HG03342 (cell line): ENCODE measurements around the gene WNT5B.

Experiments
- ATAC-seq: cut with Tn5 transposase; IDR thresholded peaks from one replicate; pipeline ENCODE4 v1.9.1; 2021; ENCODE audit warnings: mild to moderate bottlenecking, moderate library complexity; ENCODE audit not compliant: unreplicated experiment

The WNT5B gene

DNA sequence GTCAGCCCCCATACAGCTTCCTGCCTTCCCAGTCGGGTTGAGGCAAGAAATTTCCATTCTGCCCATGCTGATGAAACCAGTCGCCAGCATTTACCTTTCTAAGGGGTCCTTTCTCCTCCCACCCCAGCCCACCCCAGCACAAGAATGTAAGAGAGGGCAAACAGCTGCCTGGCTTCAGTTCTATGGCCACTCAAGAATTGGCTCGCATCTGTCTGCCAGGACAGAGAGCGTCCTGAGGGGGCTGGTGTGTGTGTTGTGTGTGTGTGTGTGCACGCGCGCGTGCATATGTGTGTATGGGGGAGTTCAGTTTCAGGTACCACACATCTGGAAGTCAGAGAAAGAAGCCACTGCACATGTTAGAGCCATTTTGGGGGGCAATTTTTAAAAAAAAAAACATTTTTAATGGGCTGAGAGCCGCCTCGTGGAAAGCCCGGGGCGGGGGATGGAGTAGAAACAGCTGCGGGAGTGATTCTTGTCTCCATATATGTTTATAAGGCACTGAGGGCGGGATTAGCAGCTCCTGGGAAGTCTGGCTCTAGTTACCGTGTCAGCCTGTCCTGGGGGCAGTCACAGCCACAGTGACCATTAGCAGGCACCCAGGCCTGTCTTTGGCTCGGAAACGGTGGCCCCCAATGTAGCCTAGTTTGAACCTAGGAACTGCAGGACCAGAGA, at the start of gene WNT5B:
Gene WNT5B (plus strand): TSS at position 566 of the 672 bp plus-strand sequence. CDS start 2,124 bp downstream, outside the sequence.
- no peak for ATAC-seq

GRCh38 chr12:1579651-1580435, 49.2 kb upstream of the WNT5B start:
- ATAC-seq = no peak

GRCh38 chr12:1580526-1580925, 48.5 kb upstream of the WNT5B start:
- no peak for ATAC-seq

GRCh38 chr12:1581973-1582708, 46.9 kb upstream of the WNT5B start:
- no peak for ATAC-seq

GRCh38 chr12:1582709-1583050, 46.4 kb upstream of the WNT5B start:
- ATAC-seq = no peak

- ATAC-seq = peak; percentile 61
Observed at GRCh38 chr12:1583421-1584078, 45.5 kb upstream of the WNT5B start.

- no peak for ATAC-seq
Observed at GRCh38 chr12:1584326-1584725, 44.7 kb upstream of the WNT5B start.

DNA sequence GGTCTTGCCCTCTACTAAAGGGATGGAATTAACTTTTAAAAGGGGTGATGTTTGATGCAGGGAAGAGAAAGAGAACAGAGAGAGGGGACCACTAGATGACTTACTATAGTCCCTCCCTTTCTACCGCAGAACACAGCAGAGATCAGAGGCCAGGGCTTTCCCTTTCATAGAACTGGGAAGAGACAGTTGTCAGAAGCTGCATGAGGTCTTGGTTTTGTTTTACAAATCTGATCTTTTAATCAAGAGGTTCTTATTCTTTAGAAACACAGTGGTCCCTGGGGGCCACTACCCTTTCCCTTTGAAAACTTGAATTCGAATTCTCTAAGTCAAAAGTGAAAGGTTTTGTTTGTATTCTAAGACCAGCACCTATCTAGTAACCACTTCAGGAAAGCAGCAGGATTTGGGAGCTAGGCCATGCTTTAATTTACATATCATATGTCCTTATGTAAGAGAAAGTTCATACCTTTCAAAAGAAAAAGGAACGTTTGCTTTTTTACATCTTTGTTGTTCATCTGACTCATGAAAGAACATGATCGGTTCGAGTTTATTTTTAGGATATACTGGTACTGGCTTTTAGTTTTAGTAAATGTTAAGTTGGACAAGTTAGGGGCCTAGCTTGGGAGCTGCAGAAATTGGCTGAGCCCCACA, 41.0 kb upstream of the WNT5B start:
- ATAC-seq = no peak

DNA sequence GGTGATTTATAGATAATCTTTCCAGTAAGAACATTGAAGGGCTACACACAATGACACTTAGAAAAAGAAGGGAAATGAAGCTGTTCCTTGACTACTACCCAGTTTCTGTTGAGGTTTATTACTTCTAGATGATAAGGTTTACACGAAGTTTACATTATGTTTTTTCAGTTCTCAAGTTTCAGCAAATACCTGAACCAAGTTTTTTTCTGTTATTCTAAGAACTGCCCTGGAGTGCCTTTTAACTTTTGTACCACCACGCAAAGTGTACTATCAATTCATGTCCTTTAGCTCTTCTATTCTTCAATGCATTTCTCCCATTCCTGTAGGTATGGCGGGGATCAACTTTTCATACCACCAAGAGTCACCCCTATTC, 40.5 kb upstream of the WNT5B start:
- ATAC-seq = no peak

DNA sequence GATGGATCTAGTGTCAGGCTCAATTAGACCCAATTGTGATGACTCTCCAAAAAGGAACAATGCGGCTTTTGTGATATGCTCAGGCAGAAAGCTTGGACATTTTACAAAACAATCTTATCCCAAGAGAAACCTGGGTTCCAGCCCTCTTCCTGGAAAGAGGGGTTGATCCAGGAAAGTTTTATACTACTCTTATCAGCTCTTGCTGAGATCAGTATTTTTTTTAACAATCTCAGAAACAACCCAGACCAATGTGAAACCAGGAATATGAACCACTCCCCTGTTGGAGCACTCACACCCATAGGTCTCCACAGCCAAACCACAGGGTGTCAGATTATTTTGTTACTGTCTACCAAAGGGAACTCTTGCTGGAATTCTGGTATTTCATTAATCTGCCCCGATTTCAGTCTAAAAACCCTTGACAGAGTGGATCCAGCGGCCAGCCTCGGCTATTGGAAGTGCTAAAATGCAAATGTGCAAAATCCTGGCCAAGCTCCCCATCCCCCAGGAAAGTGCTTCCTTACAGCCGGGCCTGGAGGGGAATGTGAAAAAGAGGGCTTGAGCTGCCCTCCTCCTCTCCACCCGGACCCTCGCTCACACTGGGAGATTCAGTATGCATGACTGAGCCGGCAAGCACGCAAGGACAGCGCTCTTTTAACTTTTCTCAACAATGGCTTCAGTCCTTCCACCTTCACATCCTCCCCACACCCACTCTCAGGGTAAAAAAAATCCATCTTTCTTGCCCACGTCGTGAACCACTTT, 38.6 kb upstream of the WNT5B start:
- ATAC-seq = no peak

DNA sequence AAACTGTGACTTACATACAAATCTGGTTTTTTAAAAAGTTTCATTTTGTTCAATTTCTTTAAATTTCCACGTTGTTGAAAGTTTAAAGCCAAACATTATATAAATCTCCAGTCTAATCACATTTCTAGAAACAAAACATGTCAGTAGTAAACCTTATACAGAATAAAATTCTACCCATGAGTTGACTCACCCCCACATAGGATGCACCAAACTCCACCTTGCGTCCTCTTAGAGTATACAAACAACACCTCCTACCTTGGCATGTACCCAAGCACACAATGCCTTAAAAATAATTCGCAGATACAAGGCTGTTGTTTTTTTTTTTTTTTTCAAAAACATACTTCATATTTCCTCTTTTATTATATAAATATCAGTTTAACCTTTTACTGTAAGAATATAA, 38.0 kb upstream of the WNT5B start:
- no peak for ATAC-seq

DNA sequence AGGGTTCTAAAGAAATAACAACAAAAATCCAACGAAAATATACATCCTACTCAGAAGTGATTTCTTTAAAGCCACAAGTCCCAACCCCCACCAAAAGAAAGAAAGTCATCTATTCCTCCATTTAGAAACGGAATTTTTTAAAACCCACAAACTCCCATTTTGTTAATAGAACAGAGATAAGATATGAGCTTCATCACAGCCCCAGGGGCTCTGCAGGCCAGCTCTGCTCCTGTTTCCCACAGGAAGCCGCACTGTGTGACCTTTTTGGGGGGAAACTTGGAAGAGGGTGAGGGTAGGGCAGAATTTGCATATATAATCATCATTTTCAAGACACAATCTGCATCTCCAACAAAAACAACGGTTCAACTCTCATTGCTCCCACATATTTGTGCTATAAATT, 37.5 kb upstream of the WNT5B start:
- no peak for ATAC-seq

GRCh38 chr12:1592444-1593173, 36.4 kb upstream of the WNT5B start:
- ATAC-seq = peak; percentile 25

- ATAC-seq = peak; percentile 29
Observed at GRCh38 chr12:1593174-1594005, 35.6 kb upstream of the WNT5B start.

DNA sequence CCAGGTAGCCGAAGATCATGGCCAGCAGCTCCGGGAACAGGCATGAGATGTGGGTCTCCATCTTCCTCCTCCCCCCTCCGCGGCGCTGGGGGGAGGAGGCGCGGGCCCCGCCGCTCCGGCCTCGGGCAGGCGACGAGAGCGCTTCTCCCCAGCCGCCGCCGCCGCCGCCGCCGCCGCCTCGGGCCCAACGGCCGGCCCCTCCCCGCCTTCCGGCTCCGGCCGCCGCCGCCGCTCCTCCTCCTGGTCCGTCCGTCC, 35.1 kb upstream of the WNT5B start:
- no peak for ATAC-seq

DNA sequence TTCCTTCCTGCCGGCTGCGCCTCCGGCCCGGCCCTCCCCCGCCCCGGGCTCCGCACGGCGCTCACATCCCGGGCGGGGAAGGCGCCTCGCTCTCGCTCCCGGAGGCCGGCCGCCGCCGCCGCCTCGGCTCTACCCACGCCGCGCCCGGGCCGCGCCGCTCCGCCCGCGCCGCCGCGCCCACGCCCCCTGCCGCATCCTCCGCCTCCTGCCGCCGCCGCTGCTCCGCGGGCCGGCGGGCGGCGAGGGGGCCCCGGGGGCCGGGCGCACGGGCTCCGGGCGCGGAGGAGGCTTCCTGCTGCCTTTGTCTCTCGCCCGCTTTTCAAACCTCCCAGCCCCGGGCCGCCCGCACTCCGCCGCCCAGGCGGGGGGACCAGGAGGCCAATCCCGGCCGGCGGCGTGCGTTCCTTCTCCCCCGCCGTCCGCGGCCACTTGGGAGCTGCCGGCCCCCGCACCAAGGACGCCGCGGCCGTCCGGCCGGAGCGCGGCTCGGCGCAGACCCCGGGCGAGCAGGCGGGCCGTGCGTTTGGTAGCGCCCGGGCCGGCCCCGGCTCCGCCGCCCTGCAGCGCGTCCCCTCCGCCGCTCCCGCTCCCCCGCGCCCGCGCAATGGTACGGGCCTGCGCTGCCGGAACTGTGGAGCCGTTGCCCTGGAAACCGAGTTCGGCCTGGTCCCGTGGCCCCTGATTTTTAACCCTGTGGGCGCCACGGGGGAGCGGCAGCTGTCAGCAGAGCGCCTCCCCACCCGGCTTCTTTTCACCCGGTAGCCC, 34.6 kb upstream of the WNT5B start, which contains the start of gene FBXL14:
Gene FBXL14 (minus strand): TSS at position 321 of the 765 bp plus-strand sequence. CDS start 515 bp downstream, outside the sequence.
- peak; percentile 59 for ATAC-seq

DNA sequence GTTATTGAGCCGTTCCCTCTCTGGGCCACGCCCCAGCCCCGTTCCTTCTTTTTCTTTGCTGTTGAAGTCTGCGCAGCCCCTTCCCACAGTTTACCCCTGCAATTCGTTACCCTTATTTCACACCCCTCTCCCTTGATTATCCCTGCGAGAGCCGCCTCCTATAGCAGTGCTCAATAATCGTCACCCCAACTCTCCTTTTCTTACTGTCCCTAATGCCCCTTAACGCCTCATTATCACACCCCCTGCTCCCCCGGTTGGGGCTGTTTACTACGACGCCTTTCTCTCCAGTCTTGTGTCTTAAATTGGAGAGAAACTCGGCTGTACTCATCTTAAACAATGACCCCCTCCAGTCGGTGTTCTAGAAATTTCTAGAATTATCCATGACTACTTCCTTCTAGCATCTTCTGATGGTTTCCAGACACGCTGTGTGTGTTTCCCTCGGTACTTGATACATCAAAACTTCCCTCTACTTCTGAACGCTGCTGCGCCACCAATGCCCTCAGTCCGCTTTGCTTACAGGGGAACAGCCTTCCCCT, 33.9 kb upstream of the WNT5B start:
- ATAC-seq = no peak
